ENCODE measurements around the gene TPSD1. TPM values are rescaled to one million over a fixed set of nuclear protein-coding genes. Genes with fewer than 3 reads are reported as not detected.
"Not testable (repeated sequence)": the region's sequence is repeated elsewhere in the genome, so short reads cannot be mapped to it uniquely, and the experiment has no call there.

Gene TPSD1
- total RNA-seq, 1 experiment from 2014 or later: not detected

- not testable (repeated sequence) for H4K8ac ChIP-seq (replicated peaks; ENCODE audit: insufficient read length, low read depth, low read length); H2AK5ac ChIP-seq (ENCODE audit: insufficient read length, low read length); H3K23ac ChIP-seq (ENCODE audit: insufficient read length, low read depth, low read length); H2BK12ac ChIP-seq (ENCODE audit: insufficient read length, low read depth, low read length); H3K27ac ChIP-seq (ENCODE audit: insufficient read length, low read depth, low read length); H2BK15ac ChIP-seq (ENCODE audit: low read depth, low read length); H4K91ac ChIP-seq (ENCODE audit: insufficient read length, low read depth, low read length); H3K23me2 ChIP-seq (ENCODE audit: insufficient read length, low read depth, low read length, poor library complexity, severe bottlenecking); H2AFZ ChIP-seq (ENCODE audit: low read length); H3T11ph ChIP-seq (ENCODE audit: low read length); H3K4me2 ChIP-seq (ENCODE audit: insufficient read depth, insufficient read length, low read length); H3K79me1 ChIP-seq (ENCODE audit: insufficient read depth, low read depth, low read length, poor library complexity, severe bottlenecking); H4K5ac ChIP-seq (ENCODE audit: insufficient read length, low read depth, low read length); H3K79me2 ChIP-seq (ENCODE audit: insufficient read depth, low read length); H3K56ac ChIP-seq (ENCODE audit: insufficient read length, low read depth, low read length); H3K9me3 ChIP-seq (ENCODE audit: control insufficient read depth, low read depth, low read length); H3K27me3 ChIP-seq (ENCODE audit: insufficient read depth, low read length); H3K9me3 Mint-ChIP-seq; H2BK120ac ChIP-seq (ENCODE audit: low read depth, low read length, poor library complexity, severe bottlenecking); H2BK20ac ChIP-seq (ENCODE audit: low read depth, low read length, poor library complexity, severe bottlenecking); H3K9ac ChIP-seq (ENCODE audit: extremely low read depth, insufficient read length, low read length); H4K20me1 ChIP-seq (ENCODE audit: control insufficient read depth, insufficient read depth, insufficient read length); DNase-seq; H3K4me1 Mint-ChIP-seq; H3K27ac Mint-ChIP-seq; H3K4me1 ChIP-seq (ENCODE audit: insufficient read depth, low read length); H3K18ac ChIP-seq (ENCODE audit: insufficient read length, low read depth, low read length); H2BK5ac ChIP-seq (ENCODE audit: insufficient read length, low read length); H3K4me3 Mint-ChIP-seq; H3K36me3 Mint-ChIP-seq (ENCODE audit: insufficient read depth in 1 of 3, low read depth in 3 of 3); H3K14ac ChIP-seq (ENCODE audit: insufficient read depth, low read length); H3K4ac ChIP-seq (ENCODE audit: low read depth, low read length)
- WGBS (ENCODE audit: extremely low coverage, insufficient read length, low lambda C conversion rate): no CpG with 5 or more reads among the region's 3 CpGs
- peaks cover 29% of the 10 kb centered on the region for H3K27me3 Mint-ChIP-seq (ENCODE audit: low read depth)
Measured at GRCh38 chr16:1254821-1255220, 1.0 kb upstream of the TPSD1 start.

GRCh38 chr16:1256296-1256873 lies 516 bp downstream of the TPSD1 start:
- not testable (repeated sequence) for H3K27ac ChIP-seq (ENCODE audit: insufficient read length, low read depth, low read length); H3K27me3 ChIP-seq (ENCODE audit: insufficient read depth, low read length); H3K23me2 ChIP-seq (ENCODE audit: insufficient read length, low read depth, low read length, poor library complexity, severe bottlenecking); H3K14ac ChIP-seq (ENCODE audit: insufficient read depth, low read length); H3K56ac ChIP-seq (ENCODE audit: insufficient read length, low read depth, low read length); H3K27ac Mint-ChIP-seq; DNase-seq; H3K4me2 ChIP-seq (ENCODE audit: insufficient read depth, insufficient read length, low read length); H3K9ac ChIP-seq (ENCODE audit: extremely low read depth, insufficient read length, low read length); H2BK5ac ChIP-seq (ENCODE audit: insufficient read length, low read length); H2AFZ ChIP-seq (ENCODE audit: low read length); H3K9me3 Mint-ChIP-seq; H2BK20ac ChIP-seq (ENCODE audit: low read depth, low read length, poor library complexity, severe bottlenecking); H3K36me3 Mint-ChIP-seq (ENCODE audit: insufficient read depth in 1 of 3, low read depth in 3 of 3); H3T11ph ChIP-seq (ENCODE audit: low read length); H2BK15ac ChIP-seq (ENCODE audit: low read depth, low read length); H3K4me1 ChIP-seq (ENCODE audit: insufficient read depth, low read length); H4K91ac ChIP-seq (ENCODE audit: insufficient read length, low read depth, low read length); H4K5ac ChIP-seq (ENCODE audit: insufficient read length, low read depth, low read length); H3K79me2 ChIP-seq (ENCODE audit: insufficient read depth, low read length); H3K23ac ChIP-seq (ENCODE audit: insufficient read length, low read depth, low read length); H2AK5ac ChIP-seq (ENCODE audit: insufficient read length, low read length); H3K18ac ChIP-seq (ENCODE audit: insufficient read length, low read depth, low read length); H3K79me1 ChIP-seq (ENCODE audit: insufficient read depth, low read depth, low read length, poor library complexity, severe bottlenecking); H2BK120ac ChIP-seq (ENCODE audit: low read depth, low read length, poor library complexity, severe bottlenecking); H3K4me3 Mint-ChIP-seq; H3K4ac ChIP-seq (ENCODE audit: low read depth, low read length); H4K20me1 ChIP-seq (ENCODE audit: control insufficient read depth, insufficient read depth, insufficient read length); H2BK12ac ChIP-seq (ENCODE audit: insufficient read length, low read depth, low read length); H3K9me3 ChIP-seq (ENCODE audit: control insufficient read depth, low read depth, low read length); H4K8ac ChIP-seq (replicated peaks; ENCODE audit: insufficient read length, low read depth, low read length)
- Mint-ChIP-seq H3K4me1 (peaks cover 0 to 11% of the 10 kb centered on the region in 2 experiments; a peak in 3 of 4 replicates), H3K27me3 (ENCODE audit: low read depth) (peaks cover 29% of the 10 kb centered on the region)
- WGBS (ENCODE audit: extremely low coverage, insufficient read length, low lambda C conversion rate): no CpG with 5 or more reads among the region's 23 CpGs
